Colonic mucosa (tissue), 4 donors: ENCODE data around the gene SIVA1. TPM values are rescaled to one million over a fixed set of nuclear protein-coding genes. Genes with fewer than 3 reads are reported as not detected.

Experiments
- DNase-seq: peaks from one replicate; pipeline ENCODE4 v3.0.0-alpha.2; 2020
- H3K27ac ChIP-seq: fragments of 200-600 bp; one replicate; pipeline ENCODE4 v1.8.0; 2021
- H3K27me3 ChIP-seq: fragments of 200-600 bp; one replicate; pipeline ENCODE4 v1.8.0; 2021
- H3K36me3 ChIP-seq: fragments of 200-600 bp; one replicate; pipeline ENCODE4 v1.8.0; 2021
- H3K4me1 ChIP-seq: fragments of 200-600 bp; one replicate; pipeline ENCODE4 v1.8.0; 2021; ENCODE audit warnings: mild to moderate bottlenecking
- H3K4me3 ChIP-seq: fragments of 200-600 bp; one replicate; pipeline ENCODE4 v1.8.0; 2021
- H3K9ac ChIP-seq, 2 donors: one replicate each; pipeline ENCODE4 v1.7.0; 2013; ENCODE audit warnings: control low read depth in 2 of 2, low read depth in 2 of 2, low read length in 2 of 2
- H3K9me3 ChIP-seq: fragments of 200-600 bp; one replicate; pipeline ENCODE4 v1.8.0; 2021
- intact Hi-C: fragments of 100-400 bp; cut with DNase I; formaldehyde crosslinking; loops from one replicate; pipeline ENCODE4 v1.14.1; 2022
- total RNA-seq, 2 donors: library from RNA; stranded (reverse); fragmentation: NEBNext Ultra II Directional in 1 of 2; extraction: Animal tissue kit (Norgen Biotek cat#: 25700) in 1 of 2; gene quantifications; one replicate each; pipeline ENCODE4 v1.2.1, GENCODE V29; 2021
- TF ChIP-seq, protein P1 (sequence below): fragments of 200-600 bp; IDR thresholded peaks from one replicate; pipeline ENCODE4 v1.8.0; 2022; ENCODE audit warnings: antibody characterized with exemption, mild to moderate bottlenecking
- donor health status: healthy.
- donor health status: DM: no; HTN: no; CAD: no.
- donor health status: DM: no; HTN: no; CAD: no.

Gene SIVA1
- total RNA-seq, 2 donors from 2014 or later, result 58.8 to 153 TPM

DNA sequence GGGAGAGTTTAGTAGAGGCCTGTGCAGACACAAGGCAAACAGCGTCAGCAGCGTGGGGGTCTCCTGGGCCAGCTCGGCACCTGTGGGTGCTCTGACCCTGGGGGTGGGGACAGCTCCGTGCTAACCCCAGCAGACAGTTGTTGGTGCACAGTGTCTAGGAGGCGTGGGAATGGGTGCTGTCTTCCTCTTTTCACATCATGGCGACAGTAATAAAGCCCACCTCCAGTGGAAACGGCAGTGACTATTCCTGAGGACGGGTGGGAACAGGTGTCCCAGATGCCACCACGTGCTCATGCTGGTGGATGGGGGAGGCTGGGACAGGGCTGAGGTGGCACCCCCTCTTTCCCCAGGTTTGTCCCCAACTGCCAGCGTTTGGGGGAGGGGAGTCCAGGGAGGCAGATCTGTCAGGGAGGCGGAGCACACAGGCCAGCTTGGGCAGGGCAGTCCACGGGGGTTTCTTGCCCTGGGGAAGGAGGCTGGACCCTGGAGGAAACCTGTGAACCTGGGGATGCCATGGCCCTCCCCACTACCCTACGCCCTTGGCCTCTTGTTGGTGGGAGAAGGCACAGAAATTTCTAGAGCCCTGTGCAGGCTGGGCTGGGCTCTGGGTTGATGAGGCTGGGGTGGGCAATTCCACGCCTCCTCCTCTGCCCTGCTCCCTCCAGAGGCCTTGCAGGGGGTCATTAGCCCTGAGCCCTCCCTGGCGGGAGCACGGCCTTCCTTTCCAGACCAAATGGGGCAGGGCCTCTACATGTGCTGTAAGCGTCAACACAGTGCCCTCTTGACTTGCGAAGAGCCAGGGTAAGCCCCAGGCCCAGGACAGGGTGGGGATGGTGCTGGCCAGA is 51.8 kb downstream of the SIVA1 start:
- Histone ChIP-seq H3K36me3 (no peaks in the 10 kb centered on the region), H3K27me3 (no peaks in the 10 kb centered on the region), H3K9ac (peak overlapping the region in 1 of 2 donors; percentile 26), H3K27ac (no peak overlapping the region), H3K4me3 (no peak overlapping the region), H3K4me1 (peaks cover 11% of the 10 kb centered on the region), H3K9me3 (no peaks in the 10 kb centered on the region)
- DNase-seq, result no peak
- intact Hi-C loops, result no loop called here
- TF ChIP-seq, protein P1, sequence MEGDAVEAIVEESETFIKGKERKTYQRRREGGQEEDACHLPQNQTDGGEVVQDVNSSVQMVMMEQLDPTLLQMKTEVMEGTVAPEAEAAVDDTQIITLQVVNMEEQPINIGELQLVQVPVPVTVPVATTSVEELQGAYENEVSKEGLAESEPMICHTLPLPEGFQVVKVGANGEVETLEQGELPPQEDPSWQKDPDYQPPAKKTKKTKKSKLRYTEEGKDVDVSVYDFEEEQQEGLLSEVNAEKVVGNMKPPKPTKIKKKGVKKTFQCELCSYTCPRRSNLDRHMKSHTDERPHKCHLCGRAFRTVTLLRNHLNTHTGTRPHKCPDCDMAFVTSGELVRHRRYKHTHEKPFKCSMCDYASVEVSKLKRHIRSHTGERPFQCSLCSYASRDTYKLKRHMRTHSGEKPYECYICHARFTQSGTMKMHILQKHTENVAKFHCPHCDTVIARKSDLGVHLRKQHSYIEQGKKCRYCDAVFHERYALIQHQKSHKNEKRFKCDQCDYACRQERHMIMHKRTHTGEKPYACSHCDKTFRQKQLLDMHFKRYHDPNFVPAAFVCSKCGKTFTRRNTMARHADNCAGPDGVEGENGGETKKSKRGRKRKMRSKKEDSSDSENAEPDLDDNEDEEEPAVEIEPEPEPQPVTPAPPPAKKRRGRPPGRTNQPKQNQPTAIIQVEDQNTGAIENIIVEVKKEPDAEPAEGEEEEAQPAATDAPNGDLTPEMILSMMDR, result no peak

DNA sequence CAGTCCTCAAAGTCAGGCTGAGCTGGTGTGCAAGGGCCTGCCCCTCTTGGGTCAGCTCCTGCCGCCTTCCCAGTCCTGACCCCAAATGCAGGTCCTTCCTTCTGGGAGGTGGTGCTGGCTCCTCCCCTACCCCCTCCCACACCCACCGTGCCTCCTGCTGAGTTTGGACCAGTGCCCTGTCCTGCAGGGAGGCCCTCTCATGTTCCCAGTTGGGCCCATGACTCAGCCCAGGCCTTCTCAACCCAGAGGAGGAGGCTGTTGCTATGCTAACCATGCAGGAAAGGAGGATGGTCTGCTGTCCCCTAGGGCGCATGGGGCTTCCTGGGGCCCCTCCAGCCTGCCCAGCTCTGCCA is 52.4 kb downstream of the SIVA1 start:
- Histone ChIP-seq H3K4me1 (peaks cover 11% of the 10 kb centered on the region), H3K4me3 (no peak overlapping the region), H3K27ac (no peak overlapping the region), H3K27me3 (no peaks in the 10 kb centered on the region), H3K36me3 (no peaks in the 10 kb centered on the region), H3K9ac (no peak overlapping the region), H3K9me3 (no peaks in the 10 kb centered on the region)
- intact Hi-C loops, result no loop called here
- DNase-seq, result no peak
- TF ChIP-seq, protein P1, result no peak

DNA sequence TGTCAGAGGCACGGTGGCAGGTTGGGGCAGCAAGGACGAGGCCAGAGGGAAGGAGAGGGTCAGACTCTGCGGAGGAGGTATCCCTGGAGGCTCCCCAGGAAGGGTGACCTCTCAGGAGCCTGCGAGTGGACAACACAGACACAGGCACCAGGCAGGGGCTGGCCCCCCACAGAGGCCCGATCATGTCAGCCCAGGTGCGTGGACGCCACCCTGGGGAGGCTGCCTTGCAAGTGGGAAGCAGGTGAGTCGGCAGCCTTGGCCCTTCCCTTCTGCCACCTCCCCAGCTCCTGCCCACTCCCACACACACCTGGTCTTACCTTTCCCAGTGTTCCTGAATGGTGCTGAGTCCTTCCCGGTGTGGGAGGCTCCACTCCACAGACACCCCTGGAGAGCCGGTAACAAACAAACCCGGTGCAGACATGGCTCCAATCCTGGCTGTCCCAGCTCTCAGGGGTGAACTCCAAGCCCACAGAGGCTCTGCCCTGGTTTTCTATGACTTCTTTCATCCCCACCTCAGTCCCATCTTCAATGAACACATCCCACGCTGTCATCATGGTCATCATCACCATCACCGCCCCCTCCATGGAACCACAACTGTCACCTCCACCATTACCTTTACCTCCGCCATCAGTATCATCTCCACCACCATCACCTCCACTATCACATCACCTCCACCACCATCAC is 53.1 kb downstream of the SIVA1 start:
- Histone ChIP-seq H3K27ac (no peak overlapping the region), H3K9me3 (no peaks in the 10 kb centered on the region), H3K9ac (no peak overlapping the region), H3K36me3 (no peaks in the 10 kb centered on the region), H3K27me3 (no peaks in the 10 kb centered on the region), H3K4me3 (no peak overlapping the region), H3K4me1 (peaks cover 11% of the 10 kb centered on the region)
- DNase-seq, result no peak
- TF ChIP-seq, protein P1, result no peak
- intact Hi-C loops, result no loop called here

DNA sequence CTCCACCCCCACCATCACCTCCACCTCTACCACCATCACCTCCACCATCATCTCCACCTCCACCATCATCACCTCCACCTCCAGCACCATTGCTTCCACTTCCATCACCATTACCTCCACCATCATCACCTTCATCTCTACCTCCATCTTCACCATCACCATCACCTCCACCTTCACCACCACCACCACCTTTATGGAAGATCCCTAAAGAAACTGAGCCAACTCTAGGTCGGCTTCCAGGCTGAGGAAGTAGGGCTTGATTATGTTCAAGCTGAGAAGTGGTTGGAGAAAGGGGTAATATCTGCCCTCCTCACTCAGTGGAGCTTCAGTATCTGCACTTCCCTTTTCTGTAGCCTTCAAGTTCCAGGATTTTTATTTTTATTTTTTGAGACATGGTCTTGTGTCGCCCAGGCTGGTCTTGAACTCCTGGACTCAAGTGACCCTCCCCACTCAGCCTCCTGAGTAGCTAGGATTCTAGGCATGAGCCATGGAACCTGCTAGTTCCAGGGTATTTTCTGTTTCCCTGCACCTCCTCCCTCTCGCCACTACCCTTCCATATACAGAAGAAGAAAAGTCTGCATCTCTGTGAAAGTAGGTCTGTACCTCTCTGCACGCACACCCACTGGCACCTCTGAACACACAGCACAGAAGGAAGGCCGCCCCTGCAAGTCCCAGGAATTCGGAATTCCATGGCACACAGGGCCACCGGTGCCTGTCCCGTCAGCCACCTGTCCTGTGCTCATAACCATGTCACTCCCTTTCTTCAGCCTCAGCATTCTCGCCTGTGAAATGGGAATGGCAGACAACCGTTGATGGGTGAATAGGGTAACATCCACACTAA is 53.9 kb downstream of the SIVA1 start:
- Histone ChIP-seq H3K27me3 (no peaks in the 10 kb centered on the region), H3K27ac (no peak overlapping the region), H3K4me3 (no peak overlapping the region), H3K4me1 (peaks cover 4% of the 10 kb centered on the region), H3K9ac (no peak overlapping the region), H3K9me3 (no peaks in the 10 kb centered on the region), H3K36me3 (no peaks in the 10 kb centered on the region)
- DNase-seq, result no peak
- intact Hi-C loops, result no loop called here
- TF ChIP-seq, protein P1, result no peak

DNA sequence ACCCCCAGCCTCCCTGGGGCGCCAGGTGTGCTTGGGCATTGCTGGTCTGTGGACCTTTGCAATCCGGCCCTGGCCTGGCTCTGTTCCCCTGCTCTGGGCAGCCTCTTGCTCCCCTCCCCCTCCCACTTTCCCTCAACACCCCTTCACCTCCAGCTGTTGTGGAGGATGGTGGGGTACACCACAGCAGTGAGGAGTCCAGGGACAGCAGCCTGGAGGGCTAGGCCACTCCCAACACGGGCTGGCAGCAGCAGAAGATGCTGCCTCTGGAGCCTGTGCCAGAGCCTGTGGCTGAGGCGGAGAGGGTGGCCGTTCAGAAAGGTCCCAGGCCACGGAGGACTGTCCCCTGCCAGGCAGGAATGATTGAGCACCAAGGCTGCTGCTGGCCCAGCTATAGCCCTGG is 55.5 kb downstream of the SIVA1 start:
- TF ChIP-seq, protein P1, result no peak
- intact Hi-C loops, result no loop called here
- no peak for DNase-seq

More for the DNA sequence above, 55.5 kb downstream of the SIVA1 start:
- no peak overlapping the region for H3K4me3 ChIP-seq
- no peak overlapping the region for H3K9ac ChIP-seq
- no peak overlapping the region for H3K27ac ChIP-seq
- no peaks in the 10 kb centered on the region for H3K9me3 ChIP-seq
- no peaks in the 10 kb centered on the region for H3K36me3 ChIP-seq
- H3K27me3 ChIP-seq, result no peaks in the 10 kb centered on the region
- H3K4me1 ChIP-seq, result no peaks in the 10 kb centered on the region
